ENCODE measurements around the gene OR51G1.
"Not testable (repeated sequence)": the region's sequence is repeated elsewhere in the genome, so short reads cannot be mapped to it uniquely, and the experiment has no call there.

Gene OR51G1

GRCh38 chr11:4924239-4924638 lies at the start of gene OR51G1:
TSS of gene OR51G1 (minus strand) at chr11:4924339. CDS start at chr11:4924339, 0 bp downstream.
- H4K20me1 ChIP-seq: no peaks in the 10 kb centered on the region
- no peaks in the 10 kb centered on the region for H3K9me3 ChIP-seq (replicated peaks in 1 of 11)
- no peak within 1 kb of the TSS for H3K4me3 ChIP-seq
- H3K27me3 ChIP-seq: no peaks in the 10 kb centered on the region
- H3K9ac ChIP-seq: no peak within 1 kb of the TSS
- no peaks in the 10 kb centered on the region for H3K4me1 ChIP-seq
- no peak within 1 kb of the TSS for H3K4me2 ChIP-seq
- H3K36me3 ChIP-seq: no peaks in the 10 kb centered on the region
- TF ChIP-seq Cebpa-rat (IDR thresholded peaks at IDR 0.05): no peak
- no peak within 1 kb of the TSS for H3K27ac ChIP-seq

GRCh38 chr11:4962816-4963215 lies 38.7 kb upstream of the OR51G1 start:
- H3K9ac ChIP-seq: no peak overlapping the region
- TF ChIP-seq Cebpa-rat (IDR thresholded peaks at IDR 0.05): no peak
- H3K4me3 ChIP-seq: no peak overlapping the region
- H3K27me3 ChIP-seq: no peaks in the 10 kb centered on the region
- H3K4me2 ChIP-seq: no peak overlapping the region
- no peaks in the 10 kb centered on the region for H3K36me3 ChIP-seq
- H4K20me1 ChIP-seq: no peaks in the 10 kb centered on the region
- H3K4me1 ChIP-seq: no peaks in the 10 kb centered on the region
- peaks cover 0 to 3% (median 0%) of the 10 kb centered on the region in 11 experiments; a peak in 1 of 22 replicates for H3K9me3 ChIP-seq (replicated peaks in 1 of 11)
- H3K27ac ChIP-seq: no peak overlapping the region

- H3K4me2 ChIP-seq: no peak overlapping the region
- H3K27me3 ChIP-seq: no peaks in the 10 kb centered on the region
- no peaks in the 10 kb centered on the region for H3K36me3 ChIP-seq
- H3K4me3 ChIP-seq: no peak overlapping the region
- H3K9ac ChIP-seq: no peak overlapping the region
- peaks cover 0 to 3% (median 0%) of the 10 kb centered on the region in 11 experiments; a peak in 1 of 22 replicates for H3K9me3 ChIP-seq (replicated peaks in 1 of 11)
- no peak overlapping the region for H3K27ac ChIP-seq
- no peaks in the 10 kb centered on the region for H3K4me1 ChIP-seq
- TF ChIP-seq Cebpa-rat (IDR thresholded peaks at IDR 0.05): no peak
- H4K20me1 ChIP-seq: no peaks in the 10 kb centered on the region
These were observed 36.7 kb upstream of the OR51G1 start for GRCh38 chr11:4960877-4961276.

- Histone ChIP-seq H3K4me3 (no peak overlapping the region), H3K9ac (no peak overlapping the region), H3K27me3 (no peaks in the 10 kb centered on the region), H3K4me2 (no peak overlapping the region), H4K20me1 (no peaks in the 10 kb centered on the region), H3K36me3 (no peaks in the 10 kb centered on the region), H3K4me1 (no peaks in the 10 kb centered on the region), H3K27ac (no peak overlapping the region), H3K9me3 (replicated peaks in 1 of 11) (no peaks in the 10 kb centered on the region)
- no peak for TF ChIP-seq Cebpa-rat (IDR thresholded peaks at IDR 0.05)
These were observed 33.3 kb upstream of the OR51G1 start for GRCh38 chr11:4957396-4957795.

GRCh38 chr11:4955613-4956012 lies 31.5 kb upstream of the OR51G1 start, which contains the start of gene OR51A2:
TSS of gene OR51A2 (minus strand) at chr11:4955713. CDS start at chr11:4955713, 0 bp downstream.
- not testable (repeated sequence) for H3K9ac ChIP-seq, H3K4me2 ChIP-seq, H3K4me1 ChIP-seq

GRCh38 chr11:4947505-4947904 lies 23.4 kb upstream of the OR51G1 start, which contains the start of gene OR51A4:
TSS of gene OR51A4 (minus strand) at chr11:4947605. CDS start at chr11:4947100, 505 bp downstream.
- Histone ChIP-seq H3K27me3 (no peaks in the 10 kb centered on the region), H3K36me3 (no peaks in the 10 kb centered on the region), H3K4me2 (no peak within 1 kb of the TSS), H3K27ac (no peak within 1 kb of the TSS), H3K9ac (no peak within 1 kb of the TSS), H3K4me1 (no peaks in the 10 kb centered on the region), H4K20me1 (no peaks in the 10 kb centered on the region), H3K4me3 (no peak within 1 kb of the TSS), H3K9me3 (replicated peaks in 1 of 11) (no peaks in the 10 kb centered on the region)
- no peak for TF ChIP-seq Cebpa-rat (IDR thresholded peaks at IDR 0.05)

More at GRCh38 chr11:4955613-4956012, 31.5 kb upstream of the OR51G1 start, which contains the start of gene OR51A2:
- H3K36me3 ChIP-seq; H3K27ac ChIP-seq; H4K20me1 ChIP-seq; H3K9me3 ChIP-seq (replicated peaks in 1 of 11); H3K4me3 ChIP-seq; H3K27me3 ChIP-seq: not testable (repeated sequence)

GRCh38 chr11:4936745-4937144 lies 12.6 kb upstream of the OR51G1 start:
- Histone ChIP-seq H3K4me2 (no peak overlapping the region), H3K27ac (no peak overlapping the region), H3K9me3 (replicated peaks in 1 of 11) (no peaks in the 10 kb centered on the region), H3K9ac (no peak overlapping the region), H3K4me1 (no peaks in the 10 kb centered on the region), H3K27me3 (no peaks in the 10 kb centered on the region), H3K4me3 (no peak overlapping the region), H3K36me3 (no peaks in the 10 kb centered on the region), H4K20me1 (no peaks in the 10 kb centered on the region)
- no peak for TF ChIP-seq Cebpa-rat (IDR thresholded peaks at IDR 0.05)

GRCh38 chr11:4932751-4933150 lies 8.6 kb upstream of the OR51G1 start:
- Histone ChIP-seq H3K9ac (no peak overlapping the region), H3K4me1 (no peaks in the 10 kb centered on the region), H3K4me2 (no peak overlapping the region), H3K27me3 (no peaks in the 10 kb centered on the region), H3K27ac (no peak overlapping the region), H3K36me3 (no peaks in the 10 kb centered on the region), H3K9me3 (replicated peaks in 1 of 11) (no peaks in the 10 kb centered on the region), H4K20me1 (no peaks in the 10 kb centered on the region), H3K4me3 (no peak overlapping the region)
- TF ChIP-seq Cebpa-rat (IDR thresholded peaks at IDR 0.05): no peak

- TF ChIP-seq Cebpa-rat (IDR thresholded peaks at IDR 0.05): no peak
- H3K36me3 ChIP-seq: no peaks in the 10 kb centered on the region
- no peak overlapping the region for H3K9ac ChIP-seq
- H3K9me3 ChIP-seq (replicated peaks in 1 of 11): no peaks in the 10 kb centered on the region
- no peak overlapping the region for H3K4me2 ChIP-seq
- no peak overlapping the region for H3K4me3 ChIP-seq
- no peaks in the 10 kb centered on the region for H3K27me3 ChIP-seq
- no peaks in the 10 kb centered on the region for H4K20me1 ChIP-seq
- H3K4me1 ChIP-seq: no peaks in the 10 kb centered on the region
- H3K27ac ChIP-seq: no peak overlapping the region
These were observed 2.5 kb upstream of the OR51G1 start for GRCh38 chr11:4926608-4927007.

GRCh38 chr11:4922304-4922703 lies 1.8 kb downstream of the OR51G1 start:
- Histone ChIP-seq H3K9me3 (replicated peaks in 1 of 11) (no peaks in the 10 kb centered on the region), H3K27ac (no peak overlapping the region), H3K4me2 (no peak overlapping the region), H3K27me3 (no peaks in the 10 kb centered on the region), H4K20me1 (no peaks in the 10 kb centered on the region), H3K4me3 (no peak overlapping the region), H3K36me3 (no peaks in the 10 kb centered on the region), H3K4me1 (no peaks in the 10 kb centered on the region), H3K9ac (no peak overlapping the region)
- no peak for TF ChIP-seq Cebpa-rat (IDR thresholded peaks at IDR 0.05)

Measured in BLaER1 treated with 17β-estradiol and CSF1 and Interleukin-3, amounts not matched to agents 10 nM and 100 nM (cell line).